Heart left ventricle (tissue), 16 donors: ENCODE data around the gene RNASE4. TPM values are rescaled to one million over a fixed set of nuclear protein-coding genes. Genes with fewer than 3 reads are reported as not detected.

Experiments
- ATAC-seq, 4 donors: fragments of 200-7000 bp; cut with Tn5 transposase; one replicate each; pipeline ENCODE4 v1.9.1; 2020 to 2022; ENCODE audit warnings: moderate library complexity in 4 of 4, mild to moderate bottlenecking in 3 of 4, moderate number of reproducible peaks in 1 of 4
- DNase-seq, 5 donors: peaks; one replicate each; pipeline ENCODE4 v3.0.0-alpha.2; 2020
- H3K27ac ChIP-seq, 12 donors: fragments of 200-600 bp; sonication (generic) in 4 of 12; one replicate each; pipeline versions ENCODE4 v1.5.0 to v1.8.0; 2016 to 2022; ENCODE audit warnings: mild to moderate bottlenecking in 2 of 12
- H3K27me3 ChIP-seq, 9 donors: fragments of 200-600 bp; sonication (generic) in 2 of 9; one replicate each; pipeline versions ENCODE4 v1.5.1 to v1.8.0; 2016 to 2022; ENCODE audit warnings: mild to moderate bottlenecking in 3 of 9
- H3K36me3 ChIP-seq, 9 donors: fragments of 200-600 bp; sonication (generic) in 2 of 9; one replicate each; pipeline versions ENCODE4 v1.5.0 to v1.8.0; 2018 to 2022; ENCODE audit warnings: mild to moderate bottlenecking in 2 of 9
- H3K4me1 ChIP-seq, 12 donors: fragments of 200-600 bp; sonication (generic) in 4 of 12; one replicate each; pipeline versions ENCODE4 v1.5.0 to v1.8.0; 2016 to 2022; ENCODE audit warnings: mild to moderate bottlenecking in 3 of 12
- H3K4me3 ChIP-seq, 12 donors: fragments of 200-600 bp; sonication (generic) in 4 of 12; one replicate each; pipeline versions ENCODE4 v1.5.0 to v1.8.0; 2017 to 2022; ENCODE audit warnings: mild to moderate bottlenecking in 9 of 12, moderate library complexity in 4 of 12
- H3K9me3 ChIP-seq, 12 donors: fragments of 200-600 bp; sonication (generic) in 4 of 12; one replicate each; pipeline versions ENCODE4 v1.5.0 to v1.8.0; 2016 to 2022; ENCODE audit warnings: mild to moderate bottlenecking in 1 of 12
- CTCF ChIP-seq, 12 donors: fragments of 200-600 bp; sonication (generic) in 4 of 12; IDR thresholded peaks; one replicate each; pipeline versions ENCODE4 v1.5.0 to v1.8.0; 2018 to 2022; ENCODE audit warnings: antibody characterized with exemption in 12 of 12, mild to moderate bottlenecking in 5 of 12
- POLR2A ChIP-seq, 2 donors: fragments of 450-650 bp; IDR thresholded peaks; one replicate each; pipeline ENCODE4 v1.6.1; 2017; ENCODE audit warnings: antibody characterized with exemption in 2 of 2, mild to moderate bottlenecking in 2 of 2, moderate library complexity in 2 of 2
- WGBS, 4 donors: extraction: QIAGEN DNeasy Blood & Tissue Kit in 2 of 4; methylation state at CpG; one replicate each; pipeline versions ENCODE4 v1.1.5 to v1.1.7; 2013 to 2018; 5-methylcytosine and 5-hydroxymethylcytosine counted together
- intact Hi-C, 10 donors: fragments of 100-400 bp; cut with DNase I; formaldehyde crosslinking; loops; one replicate each; pipeline versions ENCODE4 v1.11.1 to v1.14.2; 2022
- polyA plus RNA-seq, 2 donors: library from polyadenylated mRNA; stranded (reverse); fragments of 200-250 nt; gene quantifications; one replicate each; pipeline ENCODE4 v1.2.3, GENCODE V29; 2013
- total RNA-seq, 9 donors: library from RNA; depleted of rRNA in 2 of 9; stranded (reverse); fragments of >200 nt in 2 of 9; fragmentation: NEBNext Ultra II Directional in 3 of 9; extraction: Animal tissue kit (Norgen Biotek cat#: 25700) in 3 of 9; gene quantifications; one replicate each; pipeline versions ENCODE4 v1.1.0 to v1.2.4, GENCODE V29; 2016 to 2023
- donor health status: ischemic (EF 13 %, LVEDD 7.1; RV severe dilation, severe dysfunction).
- donor health status: healthy with polysubstance abuse.
- donor health status: DM: no; HTN: yes; CAD: no.
- donor health status: DM: no; HTN: no; CAD: no.
- donor health status: ischemic (EF 25% LVEDD 6.9; RV normal size, moderate dysfunction).
- donor health status: ischemic (EF 25% LVEDD 5.7; RV mildly dilated, moderate dysfunction).
- donor health status: healthy.
- donor health status: DM: yes; HTN: yes; CAD: no.
- donor health status: ischemic (EF 35%, LVEDD 5.7; RV mildly dilated, moderate dysfunction).
- donor health status: nonischemic (EF 11% LVEDD 7.7; RV severe dilation, severe dysfunction).
- donor health status: DM: yes; HTN: yes; CAD: no.
- donor health status: PGD.
- donor health status: ischemic (EF 29% LVEDD 5.4; RV normal size, mild dysfunction).
- donor health status: nonischemic (EF 23%, LVEDD 6.1; RV moderate dilation, normal function).

The RNASE4 gene
- total and polyA plus RNA-seq, 11 donors, result 4.7 to 22.2 (median 8.2) TPM

- no peak for DNase-seq
- Histone ChIP-seq H3K4me3 (no peak overlapping the region), H3K9me3 (no peaks in the 10 kb centered on the region), H3K4me1 (no peaks in the 10 kb centered on the region), H3K27me3 (peaks cover 0 to 55% (median 12%) of the 10 kb centered on the region in 9 donors), H3K36me3 (no peaks in the 10 kb centered on the region), H3K27ac (no peak overlapping the region)
- intact Hi-C loops, result no loop called here
- TF ChIP-seq POLR2A (IDR thresholded peaks at IDR 0.05) (no peak), CTCF (IDR thresholded peaks at IDR 0.05) (no peak)
- ATAC-seq, result no peak
- WGBS, 4 donors, result 81 to 92% (median 87%) methylated on average over 2 of the region's 2 CpGs
Observed at GRCh38 chr14:20644520-20644919, 39.8 kb upstream of the RNASE4 start.

- ATAC-seq (no peak), DNase-seq (no peak)
- Histone ChIP-seq H3K9me3 (no peaks in the 10 kb centered on the region), H3K36me3 (no peaks in the 10 kb centered on the region), H3K4me1 (no peaks in the 10 kb centered on the region), H3K27ac (no peak overlapping the region), H3K4me3 (no peak overlapping the region), H3K27me3 (peaks cover 0 to 61% (median 17%) of the 10 kb centered on the region in 9 donors)
- 86 to 96% (median 94%) methylated on average over 1 of the region's 1 CpG for WGBS, 4 donors
- intact Hi-C loops, result no loop called here
- TF ChIP-seq CTCF (IDR thresholded peaks at IDR 0.05) (no peak), POLR2A (IDR thresholded peaks at IDR 0.05) (no peak)
Observed at GRCh38 chr14:20645481-20645880, 38.9 kb upstream of the RNASE4 start.

- 2 to 4% (median 2%) methylated on average over 31 to 39 of the region's 39 CpGs for WGBS, 4 donors
- H3K27ac ChIP-seq, result no peak overlapping the region
- no peaks in the 10 kb centered on the region for H3K9me3 ChIP-seq
- no peak for TF ChIP-seq CTCF (IDR thresholded peaks at IDR 0.05)
- TF ChIP-seq POLR2A (IDR thresholded peaks at IDR 0.05), result no peak
- H3K4me3 ChIP-seq, result peak overlapping the region in 1 of 12 donors; percentile 4
- H3K27me3 ChIP-seq, result peaks cover 33 to 91% (median 67%) of the 10 kb centered on the region in 9 donors
- H3K36me3 ChIP-seq, result no peaks in the 10 kb centered on the region
- peaks cover 0 to 4% (median 0%) of the 10 kb centered on the region in 12 donors for H3K4me1 ChIP-seq
- intact Hi-C loops, result no loop called here
- DNase-seq (no peak), ATAC-seq (no peak)
Observed at GRCh38 chr14:20652996-20653975, 31.1 kb upstream of the RNASE4 start.

GRCh38 chr14:20655851-20656250 lies 28.5 kb upstream of the RNASE4 start:
- H3K4me3 ChIP-seq, result no peak overlapping the region
- DNase-seq (no peak), ATAC-seq (no peak)
- H3K4me1 ChIP-seq, result peaks cover 0 to 4% (median 0%) of the 10 kb centered on the region in 12 donors
- H3K27ac ChIP-seq, result no peak overlapping the region
- no peaks in the 10 kb centered on the region for H3K9me3 ChIP-seq
- no peaks in the 10 kb centered on the region for H3K36me3 ChIP-seq
- intact Hi-C loops, result no loop called here
- peaks cover 36 to 95% (median 79%) of the 10 kb centered on the region in 9 donors for H3K27me3 ChIP-seq
- 70 to 89% (median 76%) methylated on average over 4 of the region's 4 CpGs for WGBS, 4 donors
- TF ChIP-seq CTCF (IDR thresholded peaks at IDR 0.05), result no peak
- TF ChIP-seq POLR2A (IDR thresholded peaks at IDR 0.05), result no peak
